HUES48 (cell line): ENCODE data around the gene TNS1.

Experiments used
- H3K27ac ChIP-seq: one replicate; pipeline ENCODE4 v1.7.0; 2013; ENCODE audit warnings: low read depth, low read length, inconsistent platforms
- H3K27me3 ChIP-seq: 2 replicates; pipeline ENCODE4 v1.6.1; 2013; ENCODE audit warnings: mild to moderate bottlenecking, low read length; ENCODE audit not compliant: control insufficient read depth, insufficient read depth
- H3K36me3 ChIP-seq: 2 replicates; pipeline ENCODE4 v1.6.1; 2013; ENCODE audit warnings: low read length; ENCODE audit not compliant: control insufficient read depth, insufficient read depth
- H3K4me1 ChIP-seq: 2 replicates; pipeline ENCODE4 v1.6.1; 2013; ENCODE audit warnings: mild to moderate bottlenecking, low read length; ENCODE audit not compliant: control insufficient read depth, insufficient read depth
- H3K4me3 ChIP-seq: 2 replicates; pipeline ENCODE4 v1.5.1; 2013; ENCODE audit warnings: mild to moderate bottlenecking, low read depth, low read length
- H3K9ac ChIP-seq: 2 replicates; pipeline ENCODE4 v1.6.1; 2013; ENCODE audit warnings: mild to moderate bottlenecking, low read depth, low read length, moderate library complexity
- H3K9me3 ChIP-seq: 2 replicates; pipeline ENCODE4 v1.6.1; 2013; ENCODE audit warnings: low read length; ENCODE audit not compliant: control insufficient read depth, insufficient read depth

TNS1 gene

DNA sequence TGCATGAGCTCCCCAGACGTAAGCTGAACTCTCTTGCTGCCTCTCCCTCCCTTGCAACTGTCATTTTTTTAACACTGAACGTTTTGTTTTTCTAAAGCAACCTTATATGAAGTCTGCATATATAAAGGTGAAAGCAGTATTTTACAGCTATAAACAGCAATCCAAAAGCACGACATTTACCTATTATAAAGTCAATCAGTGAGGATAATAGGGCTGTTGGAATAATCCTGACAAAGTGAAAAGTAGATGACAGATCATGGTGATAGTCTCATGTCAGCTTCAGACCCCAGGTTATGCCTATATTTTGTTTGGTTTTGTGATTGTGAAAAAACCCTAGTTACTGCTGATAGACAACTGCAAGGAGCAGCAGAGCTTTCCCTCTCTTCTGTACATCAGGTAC lies 195.8 kb downstream of the TNS1 start:
- Histone ChIP-seq H3K27me3 (no peaks in the 10 kb centered on the region), H3K4me3 (no peak overlapping the region), H3K36me3 (no peaks in the 10 kb centered on the region), H3K27ac (no peak overlapping the region), H3K9ac (no peak overlapping the region), H3K9me3 (no peaks in the 10 kb centered on the region), H3K4me1 (no peaks in the 10 kb centered on the region)

DNA sequence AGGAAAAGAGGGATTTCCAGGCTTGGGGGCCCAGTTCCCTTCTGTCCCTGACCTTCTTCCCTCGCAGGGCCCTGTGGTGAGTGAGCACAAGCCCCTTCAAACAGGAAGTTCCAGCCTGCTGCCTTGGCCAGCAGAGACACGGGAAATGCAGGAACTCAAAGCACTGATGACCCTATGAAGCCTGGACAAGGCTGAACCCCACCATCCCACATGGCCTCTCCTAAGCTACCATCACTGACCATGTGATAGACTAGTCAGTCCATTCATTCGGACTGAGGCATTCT lies 196.4 kb downstream of the TNS1 start:
- no peaks in the 10 kb centered on the region for H3K9me3 ChIP-seq
- H3K27me3 ChIP-seq = no peaks in the 10 kb centered on the region
- H3K27ac ChIP-seq = no peak overlapping the region
- H3K9ac ChIP-seq = no peak overlapping the region
- H3K4me1 ChIP-seq = no peaks in the 10 kb centered on the region
- no peaks in the 10 kb centered on the region for H3K36me3 ChIP-seq
- no peak overlapping the region for H3K4me3 ChIP-seq

DNA sequence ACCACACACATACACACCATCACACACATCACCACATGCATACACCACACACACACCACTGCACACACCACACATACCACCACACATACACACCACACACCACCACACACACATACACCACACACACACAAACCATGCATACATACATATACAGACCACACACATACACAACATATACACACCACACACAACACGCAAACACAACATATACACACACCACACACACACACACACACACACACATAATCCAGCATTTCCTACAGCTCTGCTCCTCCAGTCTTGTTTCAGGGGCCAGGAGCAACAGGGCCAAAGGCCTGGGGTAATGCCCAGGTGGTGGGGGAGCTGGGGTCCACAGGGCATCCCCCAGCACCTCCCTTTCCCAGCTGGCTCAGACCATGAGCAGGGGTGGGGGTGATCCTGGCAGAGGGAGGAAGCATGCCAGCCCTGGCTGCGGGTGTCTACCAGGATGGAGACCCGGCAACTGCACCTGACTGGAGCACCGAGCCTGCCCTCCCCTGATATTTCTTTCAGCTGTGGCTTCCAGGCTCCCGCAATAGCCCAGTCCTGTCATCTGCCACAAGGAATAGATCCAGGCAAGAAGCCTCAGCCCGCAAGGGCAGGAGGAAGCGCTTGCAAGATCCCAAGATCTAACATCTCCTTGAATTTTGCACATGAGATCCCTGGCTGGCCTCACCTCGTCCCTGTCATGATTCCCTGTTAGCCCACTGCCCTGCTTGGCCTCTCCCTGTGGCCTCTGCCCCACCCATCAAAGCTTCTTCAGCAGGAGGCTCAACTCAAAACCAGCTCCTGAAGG lies 196.9 kb downstream of the TNS1 start:
- Histone ChIP-seq H3K9me3 (no peaks in the 10 kb centered on the region), H3K27me3 (no peaks in the 10 kb centered on the region), H3K9ac (no peak overlapping the region), H3K4me3 (no peak overlapping the region), H3K4me1 (no peaks in the 10 kb centered on the region), H3K36me3 (no peaks in the 10 kb centered on the region), H3K27ac (no peak overlapping the region)

DNA sequence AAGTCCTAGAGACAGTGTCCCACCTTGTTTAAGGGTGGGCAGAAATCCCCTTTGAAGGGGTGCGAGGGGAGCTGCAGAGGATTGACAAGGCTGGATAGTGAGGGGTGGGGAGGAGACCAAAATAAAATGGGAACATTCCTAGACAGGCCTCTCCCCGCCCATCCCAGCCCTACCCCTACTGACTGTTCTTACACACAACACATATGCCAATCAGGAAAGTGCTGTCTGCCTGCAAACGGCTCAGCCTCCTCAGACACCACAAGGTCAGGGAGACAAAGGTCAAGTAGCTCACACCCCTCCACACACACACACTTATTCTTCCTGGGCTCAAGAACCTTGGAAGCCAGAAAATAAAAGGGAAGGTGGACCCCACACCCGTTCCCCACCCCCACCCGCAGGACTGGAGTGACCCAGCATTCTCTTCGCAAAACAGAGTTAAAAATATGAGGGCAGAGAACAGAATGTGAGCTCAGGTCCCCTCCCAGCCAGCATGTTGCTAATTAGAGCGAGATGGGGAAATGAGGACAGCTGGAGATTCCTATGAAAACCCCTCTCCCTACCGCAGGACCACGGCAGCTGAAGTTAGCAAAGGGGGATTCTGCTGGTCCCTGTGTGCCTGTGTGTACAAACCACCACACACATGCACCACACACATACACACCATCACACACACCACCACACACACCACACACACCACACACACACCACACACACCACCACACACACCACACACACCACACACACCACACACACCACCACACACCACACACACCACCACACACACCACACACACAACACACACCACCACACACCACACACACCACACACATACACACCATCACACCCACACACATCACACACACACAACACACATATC lies 197.8 kb downstream of the TNS1 start:
- H3K27ac ChIP-seq = no peak overlapping the region
- no peaks in the 10 kb centered on the region for H3K4me1 ChIP-seq
- H3K9me3 ChIP-seq = no peaks in the 10 kb centered on the region
- no peak overlapping the region for H3K4me3 ChIP-seq
- no peak overlapping the region for H3K9ac ChIP-seq
- no peaks in the 10 kb centered on the region for H3K36me3 ChIP-seq
- no peaks in the 10 kb centered on the region for H3K27me3 ChIP-seq

DNA sequence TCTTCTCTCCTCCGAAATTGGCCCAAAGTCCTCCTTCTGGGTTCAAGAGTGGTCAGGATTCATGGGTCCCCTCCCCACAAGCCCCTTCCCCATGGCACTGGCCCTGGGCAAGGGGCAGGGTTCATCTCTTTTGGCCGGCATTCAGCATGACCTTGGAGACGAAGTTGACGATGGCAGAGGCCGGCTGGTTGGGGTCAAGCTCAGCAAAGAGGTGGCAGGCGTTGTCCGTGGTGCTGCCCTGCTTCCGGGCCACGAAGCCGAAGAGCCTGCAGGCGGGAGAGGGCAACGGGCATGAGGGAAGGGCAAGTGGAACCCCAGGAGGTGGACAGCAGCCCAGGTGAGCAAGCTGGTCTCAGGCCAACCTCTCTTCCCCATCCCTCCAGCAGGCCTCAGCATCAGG lies 198.5 kb downstream of the TNS1 start:
- Histone ChIP-seq H3K4me3 (no peak overlapping the region), H3K27ac (no peak overlapping the region), H3K36me3 (no peaks in the 10 kb centered on the region), H3K9me3 (no peaks in the 10 kb centered on the region), H3K9ac (no peak overlapping the region), H3K4me1 (no peaks in the 10 kb centered on the region), H3K27me3 (no peaks in the 10 kb centered on the region)

DNA sequence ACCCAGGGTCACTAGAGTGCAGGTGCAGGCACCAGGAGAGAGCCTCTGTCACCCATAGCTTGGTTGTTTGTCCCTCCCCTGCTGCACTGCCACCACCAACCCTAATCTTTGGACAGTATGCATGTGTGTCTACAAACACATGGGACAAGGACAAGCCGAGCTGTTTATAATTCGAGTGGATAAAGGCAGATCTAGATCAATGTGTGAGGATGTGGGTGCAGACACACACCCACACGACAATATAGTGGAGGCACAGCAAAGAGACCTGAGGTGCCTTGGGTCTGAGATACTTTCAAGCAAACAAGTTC lies 199.2 kb downstream of the TNS1 start:
- no peaks in the 10 kb centered on the region for H3K9me3 ChIP-seq
- H3K9ac ChIP-seq = no peak overlapping the region
- no peaks in the 10 kb centered on the region for H3K27me3 ChIP-seq
- no peak overlapping the region for H3K27ac ChIP-seq
- H3K4me3 ChIP-seq = no peak overlapping the region
- no peaks in the 10 kb centered on the region for H3K36me3 ChIP-seq
- H3K4me1 ChIP-seq = no peaks in the 10 kb centered on the region

DNA sequence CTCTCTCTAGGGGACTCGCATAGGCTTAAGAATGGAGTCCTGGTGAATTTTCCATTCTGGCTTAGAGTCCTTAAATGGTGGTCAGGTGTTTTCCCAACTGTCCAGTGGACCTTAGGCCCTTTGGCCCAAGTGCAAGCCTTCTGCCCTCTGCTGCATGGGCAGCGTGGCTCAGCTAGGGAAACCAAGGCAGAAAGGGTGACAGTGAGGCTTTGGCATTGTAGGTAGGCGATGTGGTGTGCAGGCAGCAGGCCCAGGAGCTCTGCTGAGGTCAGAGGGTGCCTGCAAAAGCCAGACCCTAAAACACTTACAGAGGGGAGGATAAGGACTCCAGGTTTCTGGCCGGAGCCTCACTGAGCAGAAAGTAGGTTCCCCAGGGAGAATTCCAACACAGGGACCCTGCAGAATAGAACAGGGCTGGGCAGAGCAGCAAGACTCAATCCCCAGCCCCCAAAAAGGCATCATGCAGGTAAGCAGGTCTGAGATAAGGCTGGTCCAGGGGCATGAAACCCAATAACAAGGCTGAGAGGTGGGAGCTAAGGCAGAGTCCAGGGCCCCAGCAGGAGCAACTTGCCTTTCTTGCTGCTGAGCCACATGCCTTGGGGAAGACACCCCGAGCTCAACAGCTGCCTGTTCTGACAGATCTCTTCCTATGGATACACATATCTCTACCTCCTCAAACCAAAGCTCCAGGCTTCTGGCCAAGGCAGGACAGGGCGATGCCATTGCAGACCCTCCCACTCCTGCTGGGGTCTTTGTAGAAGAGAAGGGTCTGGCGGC lies 199.7 kb downstream of the TNS1 start:
- Histone ChIP-seq H3K27ac (no peak overlapping the region), H3K9me3 (no peaks in the 10 kb centered on the region), H3K4me1 (no peaks in the 10 kb centered on the region), H3K27me3 (no peaks in the 10 kb centered on the region), H3K4me3 (no peak overlapping the region), H3K36me3 (no peaks in the 10 kb centered on the region), H3K9ac (no peak overlapping the region)

DNA sequence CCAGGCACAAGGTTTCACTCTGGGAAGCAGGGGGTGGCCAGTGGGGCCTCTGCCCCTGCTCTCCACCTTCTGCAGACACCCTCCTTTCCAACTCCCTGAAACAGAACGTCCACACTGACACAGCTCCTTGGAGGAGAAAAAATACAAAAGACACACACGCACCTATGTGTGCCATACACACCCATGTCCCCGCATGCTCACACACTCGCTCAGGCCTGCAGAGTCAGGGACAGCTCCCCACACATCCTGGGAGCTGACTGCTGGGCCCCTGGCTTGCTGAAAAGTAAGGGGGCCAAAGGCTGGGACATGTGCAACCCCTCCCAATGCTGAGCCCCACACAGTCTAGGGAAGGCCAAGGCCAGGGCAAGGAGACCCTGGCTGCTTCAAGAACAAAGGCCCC lies 200.5 kb downstream of the TNS1 start:
- H3K36me3 ChIP-seq = no peaks in the 10 kb centered on the region
- no peaks in the 10 kb centered on the region for H3K27me3 ChIP-seq
- H3K4me3 ChIP-seq = no peak overlapping the region
- no peak overlapping the region for H3K9ac ChIP-seq
- H3K27ac ChIP-seq = no peak overlapping the region
- no peaks in the 10 kb centered on the region for H3K4me1 ChIP-seq
- no peaks in the 10 kb centered on the region for H3K9me3 ChIP-seq

DNA sequence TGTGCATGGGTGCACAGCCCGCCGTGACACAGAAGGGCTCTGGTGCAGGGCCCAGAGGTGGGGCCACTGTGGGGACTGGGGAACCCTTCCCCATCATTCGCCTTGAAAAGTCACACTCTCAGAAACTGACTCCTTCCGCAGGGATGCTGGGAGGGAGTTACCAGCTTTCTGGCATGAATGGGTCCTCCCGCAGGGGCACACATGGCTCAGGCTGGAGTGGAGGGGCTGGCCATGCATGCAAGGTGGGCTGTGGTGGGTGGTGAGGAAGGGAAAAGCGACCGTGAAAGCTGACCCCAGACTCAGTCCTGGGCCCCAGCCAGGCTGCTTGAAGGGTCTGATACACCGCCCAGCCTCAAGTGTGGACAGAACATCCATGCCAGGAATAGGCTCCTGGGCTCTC lies 201.1 kb downstream of the TNS1 start:
- no peak overlapping the region for H3K27ac ChIP-seq
- H3K4me3 ChIP-seq = no peak overlapping the region
- H3K9ac ChIP-seq = no peak overlapping the region
- H3K4me1 ChIP-seq = no peaks in the 10 kb centered on the region
- no peaks in the 10 kb centered on the region for H3K36me3 ChIP-seq
- no peaks in the 10 kb centered on the region for H3K9me3 ChIP-seq
- no peaks in the 10 kb centered on the region for H3K27me3 ChIP-seq

DNA sequence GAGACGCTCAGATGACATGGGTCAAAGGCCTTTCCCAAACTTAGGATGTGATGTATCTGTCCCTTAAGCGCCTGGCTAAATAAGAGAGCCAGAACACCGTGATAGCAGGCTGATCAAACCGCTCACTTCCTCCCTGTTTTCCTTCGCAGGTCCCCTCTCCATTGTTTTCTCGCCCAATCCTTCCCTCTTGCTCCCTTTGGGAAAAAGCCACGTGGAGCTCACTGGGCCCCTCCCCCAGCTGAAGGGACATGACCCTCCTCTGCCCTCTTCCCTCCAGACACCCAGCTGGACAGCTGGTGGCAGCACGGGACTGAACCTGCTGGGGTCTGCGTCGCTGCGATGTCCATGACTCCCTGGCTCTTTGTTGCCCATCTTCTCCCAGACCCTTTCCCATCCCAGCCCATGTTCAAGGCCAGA lies 201.7 kb downstream of the TNS1 start:
- Histone ChIP-seq H3K4me1 (no peaks in the 10 kb centered on the region), H3K9ac (no peak overlapping the region), H3K9me3 (no peaks in the 10 kb centered on the region), H3K36me3 (no peaks in the 10 kb centered on the region), H3K27me3 (no peaks in the 10 kb centered on the region), H3K4me3 (no peak overlapping the region), H3K27ac (no peak overlapping the region)
